Calu3 (cell line): ENCODE measurements around the gene IL7R. TPM values are rescaled to one million over a fixed set of nuclear protein-coding genes. Genes with fewer than 3 reads are reported as not detected.

Experiments
- BruUV-seq: library from RNA; stranded (reverse); fragments of 400-500 nt; replicated peaks from 2 replicates; lab custom pipeline; 2021; lab: Mats Ljungman, UMichigan
- CTCF ChIA-PET: fragments of 300-600 bp; sonication (Branson Sonifier 250); formaldehyde crosslinking; loops from one replicate; lab custom pipeline; 2022; ENCODE audit warnings: antibody characterized with exemption; lab: Charles Lee
- DNase-seq: peaks from one replicate; pipeline ENCODE4 v3.0.0; 2022
- H3K27ac Mint-ChIP-seq: one replicate; pipeline ENCODE4 v1.8.0; 2022; ENCODE audit warnings: mixed read lengths; ENCODE audit not compliant: unreplicated experiment
- H3K27me3 Mint-ChIP-seq: one replicate; pipeline ENCODE4 v1.8.0; 2022; ENCODE audit warnings: mixed read lengths; ENCODE audit not compliant: unreplicated experiment
- H3K36me3 Mint-ChIP-seq: one replicate; pipeline ENCODE4 v1.8.0; 2022; ENCODE audit warnings: mild to moderate bottlenecking, moderate library complexity, mixed read lengths; ENCODE audit not compliant: insufficient read depth, unreplicated experiment
- H3K4me1 Mint-ChIP-seq: one replicate; pipeline ENCODE4 v1.8.0; 2022; ENCODE audit warnings: mild to moderate bottlenecking, low read depth, mixed read lengths; ENCODE audit not compliant: unreplicated experiment
- H3K4me3 Mint-ChIP-seq: one replicate; pipeline ENCODE4 v1.8.0; 2022; ENCODE audit warnings: mild to moderate bottlenecking, low read depth, moderate library complexity, mixed read lengths; ENCODE audit not compliant: unreplicated experiment
- H3K9me3 Mint-ChIP-seq: one replicate; pipeline ENCODE4 v1.8.0; 2022; ENCODE audit warnings: low read depth, mixed read lengths; ENCODE audit not compliant: unreplicated experiment
- intact Hi-C: fragments of 100-400 bp; cut with micrococcal nuclease; formaldehyde crosslinking; loops from one replicate; pipeline ENCODE4 v1.10.0; 2022; ENCODE audit not compliant: unreplicated experiment
- total RNA-seq: library from RNA; stranded (reverse); gene quantifications from 2 replicates; pipeline ENCODE4 v1.2.3, GENCODE V29; 2022
- TF ChIP-seq, protein P1 (sequence below): fragments of 200-600 bp; IDR thresholded peaks from one replicate; pipeline ENCODE4 v1.8.0; 2022; ENCODE audit warnings: antibody characterized with exemption; ENCODE audit not compliant: unreplicated experiment

The IL7R gene
- total RNA-seq, 1 experiment from 2014 or later = 0.19 TPM

DNA sequence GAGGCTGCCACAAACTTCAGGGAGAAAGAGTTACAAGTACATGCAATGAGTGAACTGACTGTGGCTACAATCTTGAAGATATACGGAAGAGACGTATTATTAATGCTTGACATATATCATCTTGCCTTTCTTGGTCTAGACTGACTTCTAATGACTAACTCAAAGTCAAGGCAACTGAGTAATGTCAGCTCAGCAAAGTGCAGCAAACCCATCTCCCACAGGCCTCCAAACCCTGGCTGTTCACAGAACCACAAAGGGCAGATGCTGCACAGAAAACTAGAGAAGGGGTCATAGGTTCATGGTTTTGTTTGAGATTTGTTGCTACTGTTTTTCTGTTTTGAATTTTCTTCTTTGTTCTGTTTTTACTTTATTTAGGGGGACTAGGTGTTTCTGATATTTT, 21.0 kb downstream of the IL7R start:
- Mint-ChIP-seq H3K27ac (no peak overlapping the region), H3K27me3 (no peaks in the 10 kb centered on the region), H3K4me1 (no peaks in the 10 kb centered on the region), H3K9me3 (peaks cover 10% of the 10 kb centered on the region), H3K4me3 (no peak overlapping the region), H3K36me3 (no peaks in the 10 kb centered on the region)
- CTCF ChIA-PET = no interaction called here
- DNase-seq = no peak
- TF ChIP-seq, protein P1, sequence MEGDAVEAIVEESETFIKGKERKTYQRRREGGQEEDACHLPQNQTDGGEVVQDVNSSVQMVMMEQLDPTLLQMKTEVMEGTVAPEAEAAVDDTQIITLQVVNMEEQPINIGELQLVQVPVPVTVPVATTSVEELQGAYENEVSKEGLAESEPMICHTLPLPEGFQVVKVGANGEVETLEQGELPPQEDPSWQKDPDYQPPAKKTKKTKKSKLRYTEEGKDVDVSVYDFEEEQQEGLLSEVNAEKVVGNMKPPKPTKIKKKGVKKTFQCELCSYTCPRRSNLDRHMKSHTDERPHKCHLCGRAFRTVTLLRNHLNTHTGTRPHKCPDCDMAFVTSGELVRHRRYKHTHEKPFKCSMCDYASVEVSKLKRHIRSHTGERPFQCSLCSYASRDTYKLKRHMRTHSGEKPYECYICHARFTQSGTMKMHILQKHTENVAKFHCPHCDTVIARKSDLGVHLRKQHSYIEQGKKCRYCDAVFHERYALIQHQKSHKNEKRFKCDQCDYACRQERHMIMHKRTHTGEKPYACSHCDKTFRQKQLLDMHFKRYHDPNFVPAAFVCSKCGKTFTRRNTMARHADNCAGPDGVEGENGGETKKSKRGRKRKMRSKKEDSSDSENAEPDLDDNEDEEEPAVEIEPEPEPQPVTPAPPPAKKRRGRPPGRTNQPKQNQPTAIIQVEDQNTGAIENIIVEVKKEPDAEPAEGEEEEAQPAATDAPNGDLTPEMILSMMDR = no peak
- intact Hi-C loops = no loop called here
- no TSS peak for BruUV-seq

DNA sequence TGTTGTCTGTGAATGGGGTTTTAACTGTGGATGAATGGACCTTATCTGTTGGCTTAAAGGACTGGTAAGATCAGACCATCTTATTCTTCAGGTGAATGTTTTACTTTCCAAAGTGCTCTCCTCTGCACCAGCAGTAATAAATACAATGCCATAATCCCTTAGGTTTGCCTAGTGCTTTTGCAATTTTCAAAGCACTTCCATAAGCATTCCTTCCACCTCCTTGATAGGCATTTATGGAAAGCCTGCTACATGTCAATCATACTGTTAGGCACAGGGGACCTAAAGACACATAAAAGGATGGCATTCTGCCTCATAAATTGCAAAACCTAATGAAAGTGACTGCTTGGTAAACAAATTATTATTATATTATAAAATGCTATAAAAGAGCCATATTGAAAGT, 21.4 kb downstream of the IL7R start:
- H3K4me1 Mint-ChIP-seq = no peaks in the 10 kb centered on the region
- intact Hi-C loops = no loop called here
- BruUV-seq = no TSS peak
- H3K9me3 Mint-ChIP-seq = peaks cover 10% of the 10 kb centered on the region
- H3K27me3 Mint-ChIP-seq = no peaks in the 10 kb centered on the region
- CTCF ChIA-PET = no interaction called here
- H3K4me3 Mint-ChIP-seq = no peak overlapping the region
- H3K27ac Mint-ChIP-seq = no peak overlapping the region
- TF ChIP-seq, protein P1 = no peak
- H3K36me3 Mint-ChIP-seq = no peaks in the 10 kb centered on the region
- no peak for DNase-seq

DNA sequence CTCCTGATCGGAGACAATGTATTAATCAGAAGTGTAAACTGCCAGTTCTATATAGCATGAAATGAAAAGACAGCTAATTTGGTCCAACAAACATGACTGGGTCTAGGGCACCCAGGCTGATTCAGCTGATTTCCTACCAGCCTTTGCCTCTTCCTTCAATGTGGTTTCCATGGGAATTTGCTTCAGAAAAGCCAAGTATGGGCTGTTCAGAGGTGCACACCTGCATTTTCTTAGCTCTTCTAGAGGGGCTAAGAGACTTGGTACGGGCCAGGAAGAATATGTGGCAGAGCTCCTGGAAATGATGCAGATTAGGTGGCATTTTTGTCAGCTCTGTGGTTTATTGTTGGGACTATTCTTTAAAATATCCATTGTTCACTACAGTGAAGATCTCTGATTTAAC, 22.4 kb downstream of the IL7R start:
- H3K27me3 Mint-ChIP-seq = no peaks in the 10 kb centered on the region
- no peak overlapping the region for H3K4me3 Mint-ChIP-seq
- TF ChIP-seq, protein P1 = no peak
- no peak for DNase-seq
- H3K27ac Mint-ChIP-seq = no peak overlapping the region
- peaks cover 10% of the 10 kb centered on the region for H3K9me3 Mint-ChIP-seq
- intact Hi-C loops = no loop called here
- H3K36me3 Mint-ChIP-seq = no peaks in the 10 kb centered on the region
- BruUV-seq = no TSS peak
- H3K4me1 Mint-ChIP-seq = no peaks in the 10 kb centered on the region
- CTCF ChIA-PET = no interaction called here

DNA sequence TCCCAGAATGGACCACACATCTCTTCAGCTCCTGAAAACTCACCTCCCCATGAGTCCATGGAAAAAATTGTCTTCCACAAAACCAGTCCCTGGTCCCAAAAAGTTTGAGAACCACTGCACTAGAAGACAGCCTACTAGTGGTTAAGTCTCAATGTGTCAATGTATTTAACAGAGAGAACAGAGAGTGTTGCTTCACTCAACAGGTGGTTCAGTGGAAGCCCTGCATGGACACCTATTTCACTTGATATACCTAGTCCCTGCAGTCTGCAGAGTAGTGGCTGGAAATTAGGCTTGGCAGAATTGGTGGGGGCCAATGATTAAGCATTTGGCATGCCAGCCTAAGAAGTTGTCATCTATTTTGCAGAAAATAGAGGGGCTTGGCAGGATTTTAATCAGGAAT, 23.0 kb downstream of the IL7R start:
- DNase-seq = no peak
- no peaks in the 10 kb centered on the region for H3K36me3 Mint-ChIP-seq
- H3K27ac Mint-ChIP-seq = no peak overlapping the region
- BruUV-seq = no TSS peak
- intact Hi-C loops = no loop called here
- CTCF ChIA-PET = no interaction called here
- TF ChIP-seq, protein P1 = no peak
- no peaks in the 10 kb centered on the region for H3K27me3 Mint-ChIP-seq
- peaks cover 10% of the 10 kb centered on the region for H3K9me3 Mint-ChIP-seq
- H3K4me3 Mint-ChIP-seq = no peak overlapping the region
- H3K4me1 Mint-ChIP-seq = no peaks in the 10 kb centered on the region
